Activated CD8-positive, alpha-beta memory T cell treated with anti-CD3 and anti-CD28 coated beads, Interleukin-2, amount 10 ng/mL, durations not matched to agents 7 days and 5 days (primary cell): ENCODE results near the gene RAD51B. TPM values are rescaled to one million over a fixed set of nuclear protein-coding genes. Genes with fewer than 3 reads are reported as not detected.
"Not testable (repeated sequence)": the region's sequence is repeated elsewhere in the genome, so short reads cannot be mapped to it uniquely, and the experiment has no call there.

Experiments
- ATAC-seq: fragments of 150-1000 bp; cut with Tn5 transposase; one replicate; pipeline ENCODE4 v1.10.0; 2021; ENCODE audit warnings: moderate library complexity
- CTCF ChIA-PET: fragments of 350-600 bp; sonication (Branson Sonifier 250); formaldehyde crosslinking; loops from one replicate; lab custom pipeline; 2021; ENCODE audit warnings: antibody characterized with exemption; lab: Charles Lee
- DNase-seq: peaks from one replicate; pipeline ENCODE4 v3.0.0-alpha.2; 2020
- H3K27ac Mint-ChIP-seq: one replicate; pipeline ENCODE4 v1.8.0; 2021; ENCODE audit warnings: mild to moderate bottlenecking, mixed read lengths
- H3K27me3 Mint-ChIP-seq: one replicate; pipeline ENCODE4 v1.8.0; 2021; ENCODE audit warnings: mixed read lengths
- H3K36me3 Mint-ChIP-seq: one replicate; pipeline ENCODE4 v1.8.0; 2021; ENCODE audit warnings: mild to moderate bottlenecking, mixed read lengths
- H3K4me1 Mint-ChIP-seq: one replicate; pipeline ENCODE4 v1.8.0; 2021; ENCODE audit warnings: mixed read lengths
- H3K4me3 Mint-ChIP-seq: one replicate; pipeline ENCODE4 v1.8.0; 2021; ENCODE audit warnings: mild to moderate bottlenecking, moderate library complexity, mixed read lengths
- H3K9me3 Mint-ChIP-seq: one replicate; pipeline ENCODE4 v1.8.0; 2022; ENCODE audit warnings: low read depth, mixed read lengths
- total RNA-seq, 2 experiments: library from RNA; stranded (reverse); gene quantifications; one replicate each; pipeline ENCODE4 v1.2.3, GENCODE V29; 2021

RAD51B gene
- total RNA-seq, 2 experiments from 2014 or later = 35.3 to 55.5 TPM

DNA sequence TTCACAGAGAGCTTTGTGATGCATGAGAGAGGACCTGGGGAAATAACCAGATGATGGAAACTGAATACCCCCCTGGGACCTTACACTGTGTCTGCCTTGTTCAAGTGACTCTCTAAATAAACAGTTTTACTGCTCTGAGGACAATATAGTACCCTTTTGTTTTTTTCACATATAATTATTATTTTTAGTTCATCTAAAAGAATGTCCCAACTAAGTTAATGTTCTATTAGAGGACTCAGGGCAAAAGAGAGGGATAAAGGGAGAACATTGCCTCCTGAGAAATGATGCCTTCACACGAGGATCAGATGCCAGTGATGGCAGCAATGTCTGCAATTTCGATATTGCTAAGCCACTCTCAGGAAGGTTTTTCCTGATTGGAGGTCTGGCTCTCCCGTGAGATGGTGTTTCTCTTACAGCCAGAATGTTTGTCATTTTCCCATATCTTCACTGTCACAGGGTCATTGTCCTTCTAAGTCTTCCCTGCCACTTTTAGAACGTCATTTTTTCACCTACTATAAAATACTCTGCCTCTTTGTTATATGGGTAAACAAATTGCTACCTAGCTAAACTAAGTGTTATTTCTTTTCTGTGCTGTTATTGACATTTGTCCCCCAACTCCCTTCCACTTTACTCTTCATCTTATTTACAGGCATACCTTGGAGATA, 201.6 kb downstream of the RAD51B start:
- Mint-ChIP-seq H3K36me3 (no peaks in the 10 kb centered on the region), H3K9me3 (no peaks in the 10 kb centered on the region), H3K4me3 (no peak overlapping the region), H3K27ac (no peak overlapping the region), H3K27me3 (no peaks in the 10 kb centered on the region), H3K4me1 (no peaks in the 10 kb centered on the region)
- CTCF ChIA-PET = no interaction called here
- no peak for ATAC-seq
- no peak for DNase-seq

- Mint-ChIP-seq H3K27me3 (peaks cover 2% of the 10 kb centered on the region), H3K36me3 (peaks cover 14% of the 10 kb centered on the region), H3K9me3 (peaks cover 8% of the 10 kb centered on the region), H3K27ac (no peak overlapping the region), H3K4me1 (no peaks in the 10 kb centered on the region), H3K4me3 (no peak overlapping the region)
- CTCF ChIA-PET = no interaction called here
- ATAC-seq = no peak
- no peak for DNase-seq
Measured at GRCh38 chr14:68027276-68027675, 207.7 kb downstream of the RAD51B start.

DNA sequence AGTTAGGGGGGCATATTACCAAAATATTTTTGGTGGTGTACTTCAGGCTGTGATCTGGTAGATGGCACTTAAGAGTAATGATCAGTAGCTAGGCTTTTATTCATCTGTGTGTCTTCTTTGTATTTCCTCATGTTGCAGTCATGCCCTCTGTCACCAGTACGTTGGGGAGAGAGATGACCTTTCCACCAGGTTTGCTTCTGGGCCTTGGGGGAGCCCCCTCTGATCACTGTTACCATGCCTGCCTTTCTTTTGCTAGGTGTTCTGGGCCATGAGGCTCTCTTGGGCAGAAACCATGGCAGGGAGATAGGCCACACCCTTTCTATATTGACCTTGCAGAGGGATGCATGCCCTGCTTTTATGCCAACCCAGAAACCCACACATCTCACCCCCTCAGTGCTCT, 208.5 kb downstream of the RAD51B start:
- H3K4me1 Mint-ChIP-seq = no peaks in the 10 kb centered on the region
- peaks cover 14% of the 10 kb centered on the region for H3K36me3 Mint-ChIP-seq
- ATAC-seq (no peak), DNase-seq (no peak)
- H3K9me3 Mint-ChIP-seq = peaks cover 8% of the 10 kb centered on the region
- H3K4me3 Mint-ChIP-seq = no peak overlapping the region
- no peak overlapping the region for H3K27ac Mint-ChIP-seq
- CTCF ChIA-PET = no interaction called here
- peaks cover 2% of the 10 kb centered on the region for H3K27me3 Mint-ChIP-seq

DNA sequence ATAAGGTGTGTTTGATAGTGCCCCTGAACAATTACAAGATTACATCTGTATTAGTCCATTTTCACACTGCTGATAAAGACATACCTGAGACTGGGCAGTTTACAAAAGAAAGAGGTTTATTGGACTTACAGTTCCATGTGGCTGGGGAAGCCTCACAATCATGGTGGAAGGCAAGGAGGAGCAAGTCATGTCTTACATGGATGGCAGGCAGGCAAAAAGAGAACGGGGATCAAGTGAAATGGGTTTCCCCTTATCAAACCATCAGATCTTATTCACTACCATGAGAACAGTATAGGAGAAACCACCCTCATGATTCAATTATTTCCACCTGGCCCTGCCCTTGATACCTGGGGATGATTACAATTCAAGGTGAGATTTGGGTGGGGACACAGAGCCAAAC, 211.4 kb downstream of the RAD51B start:
- H3K4me3 Mint-ChIP-seq, H3K4me1 Mint-ChIP-seq, ATAC-seq, H3K27ac Mint-ChIP-seq, DNase-seq, H3K9me3 Mint-ChIP-seq, H3K27me3 Mint-ChIP-seq: not testable (repeated sequence)
- peaks cover 14% of the 10 kb centered on the region for H3K36me3 Mint-ChIP-seq
- CTCF ChIA-PET = interaction anchor here (1.3 kb wide), 1 partner anchor 8 kb away, joined by 3 read pairs; no protein-coding TSS in a partner anchor

DNA sequence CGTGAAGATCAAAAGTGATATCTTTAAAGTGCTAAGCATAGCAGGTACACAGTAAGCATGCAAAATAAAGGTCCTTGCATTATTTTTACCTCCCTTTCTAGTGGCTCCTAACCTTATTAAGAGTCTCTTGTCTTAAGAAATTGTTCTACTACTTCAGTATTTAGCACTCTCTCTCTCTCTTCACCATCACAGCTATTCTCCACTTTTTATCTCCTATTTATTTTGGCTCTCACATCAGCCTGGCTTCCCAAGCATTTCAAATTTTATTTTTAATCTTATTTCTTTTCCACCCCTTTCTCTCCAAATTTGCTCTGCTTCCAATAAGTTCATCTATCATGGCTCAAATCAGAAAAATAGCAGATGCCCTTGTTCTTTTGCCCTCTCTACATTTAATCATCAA, 212.6 kb downstream of the RAD51B start:
- no peak for DNase-seq
- Mint-ChIP-seq H3K27ac (no peak overlapping the region), H3K27me3 (peaks cover under 1% of the 10 kb centered on the region), H3K4me3 (no peak overlapping the region), H3K4me1 (no peaks in the 10 kb centered on the region), H3K9me3 (peaks cover 6% of the 10 kb centered on the region), H3K36me3 (peaks cover 12% of the 10 kb centered on the region)
- CTCF ChIA-PET = no interaction called here
- no peak for ATAC-seq

DNA sequence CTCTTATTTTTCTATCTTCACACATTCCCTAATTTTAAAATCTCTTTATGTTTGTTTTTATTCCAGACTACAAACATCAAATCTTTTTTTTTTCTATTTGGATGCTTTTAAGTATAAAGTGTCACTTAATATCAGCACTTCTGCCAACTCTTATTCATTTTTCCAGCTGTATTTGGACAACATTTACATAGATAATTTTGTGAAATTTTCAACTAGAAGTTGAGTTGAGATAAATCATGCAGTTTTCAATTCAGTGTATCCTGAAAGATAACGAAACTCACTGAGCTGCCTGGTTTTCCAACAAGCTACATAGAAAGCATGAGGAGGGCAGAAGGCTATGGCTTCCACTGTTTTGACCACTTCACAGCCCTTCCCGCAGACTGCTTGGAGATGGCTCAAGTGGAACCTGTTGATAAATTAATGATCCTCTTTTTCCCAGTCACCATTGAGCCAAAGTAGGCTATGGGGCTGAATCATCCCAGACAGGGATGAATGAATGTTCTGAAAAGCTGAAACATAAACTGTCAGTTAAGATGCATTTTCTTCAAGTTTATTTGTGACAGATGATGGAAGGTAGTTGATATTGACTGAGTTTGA, 213.9 kb downstream of the RAD51B start:
- Mint-ChIP-seq H3K27me3 (no peaks in the 10 kb centered on the region), H3K27ac (no peak overlapping the region), H3K36me3 (peaks cover 8% of the 10 kb centered on the region), H3K9me3 (peaks cover 5% of the 10 kb centered on the region), H3K4me3 (no peak overlapping the region), H3K4me1 (no peaks in the 10 kb centered on the region)
- CTCF ChIA-PET = interaction anchor here (0.7 kb wide), 1 partner anchor 191 kb away, joined by 3 read pairs; no protein-coding TSS in a partner anchor
- DNase-seq = no peak
- ATAC-seq = no peak

GRCh38 chr14:68034896-68035295, 215.3 kb downstream of the RAD51B start:
- H3K4me3 Mint-ChIP-seq = no peak overlapping the region
- CTCF ChIA-PET = no interaction called here
- no peak for ATAC-seq
- no peaks in the 10 kb centered on the region for H3K9me3 Mint-ChIP-seq
- H3K36me3 Mint-ChIP-seq = peaks cover 8% of the 10 kb centered on the region
- no peaks in the 10 kb centered on the region for H3K4me1 Mint-ChIP-seq
- H3K27ac Mint-ChIP-seq = no peak overlapping the region
- no peaks in the 10 kb centered on the region for H3K27me3 Mint-ChIP-seq
- no peak for DNase-seq

- CTCF ChIA-PET = no interaction called here
- no peak overlapping the region for H3K27ac Mint-ChIP-seq
- DNase-seq (no peak), ATAC-seq (no peak)
- H3K4me1 Mint-ChIP-seq = no peaks in the 10 kb centered on the region
- no peak overlapping the region for H3K4me3 Mint-ChIP-seq
- H3K9me3 Mint-ChIP-seq = no peaks in the 10 kb centered on the region
- H3K27me3 Mint-ChIP-seq = no peaks in the 10 kb centered on the region
- H3K36me3 Mint-ChIP-seq = peaks cover 4% of the 10 kb centered on the region
Measured at GRCh38 chr14:68036202-68036601, 216.6 kb downstream of the RAD51B start.

DNA sequence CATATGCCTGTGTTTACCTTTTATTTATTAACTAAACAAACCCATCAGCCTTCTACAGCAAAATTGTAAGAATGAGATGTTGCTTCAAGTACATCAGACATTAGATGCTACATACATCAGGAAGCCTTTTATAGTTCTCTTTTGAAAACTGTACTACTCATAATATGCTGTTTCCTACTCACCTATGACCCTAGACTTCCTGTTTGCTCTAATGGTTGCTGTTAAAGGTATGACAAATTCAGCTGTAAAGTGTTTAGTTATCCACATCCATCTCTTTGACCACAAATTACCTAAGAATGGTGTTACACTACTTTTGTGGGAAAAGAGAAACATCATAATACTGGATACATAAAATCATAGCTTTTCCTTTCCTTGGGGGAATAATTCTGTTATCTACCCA, 220.0 kb downstream of the RAD51B start:
- peaks cover under 1% of the 10 kb centered on the region for H3K36me3 Mint-ChIP-seq
- no peak for ATAC-seq

DNA sequence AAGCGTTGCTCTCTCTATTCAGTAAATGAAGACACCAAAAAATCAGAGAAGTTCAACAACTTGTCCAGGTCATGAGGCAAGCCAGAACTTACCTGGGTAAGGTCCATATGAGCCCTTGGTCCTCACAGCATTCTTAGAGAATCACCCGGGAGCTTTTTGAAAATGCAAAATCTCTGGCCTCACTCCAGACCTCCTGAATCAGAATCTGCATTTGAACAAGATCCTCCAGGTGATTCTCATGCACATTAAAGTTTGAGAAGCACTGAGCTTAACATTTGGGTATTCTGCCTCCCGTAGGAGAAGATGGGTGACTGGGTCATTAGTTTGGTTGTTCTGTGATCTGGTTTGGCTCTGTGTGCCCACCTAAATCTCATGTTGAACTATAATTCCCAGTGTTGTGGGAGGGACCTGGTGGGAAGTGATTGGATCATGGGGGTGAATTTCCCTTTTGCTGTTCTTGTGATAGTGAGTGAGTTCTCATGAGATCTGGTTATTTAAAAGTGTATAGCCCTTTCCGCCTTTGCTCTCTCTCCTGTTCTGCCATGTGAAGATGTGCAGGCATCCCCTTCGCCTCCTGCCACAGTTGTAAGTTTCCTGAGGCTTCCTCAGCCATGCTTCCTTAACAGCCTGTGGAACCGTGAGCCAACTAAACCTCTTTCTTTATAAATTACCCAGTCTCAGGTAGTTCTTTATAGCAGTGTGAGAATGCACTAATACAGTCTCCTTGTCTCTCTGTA, 221.2 kb downstream of the RAD51B start:
- Mint-ChIP-seq H3K4me1 (no peaks in the 10 kb centered on the region), H3K4me3 (no peak overlapping the region), H3K36me3 (peaks cover 2% of the 10 kb centered on the region), H3K27me3 (no peaks in the 10 kb centered on the region), H3K27ac (no peak overlapping the region), H3K9me3 (no peaks in the 10 kb centered on the region)
- CTCF ChIA-PET = no interaction called here
- ATAC-seq (no peak), DNase-seq (no peak)

More for the DNA sequence above, 220.0 kb downstream of the RAD51B start:
- Mint-ChIP-seq H3K9me3 (no peaks in the 10 kb centered on the region), H3K27ac (no peak overlapping the region), H3K27me3 (no peaks in the 10 kb centered on the region), H3K4me3 (no peak overlapping the region), H3K4me1 (no peaks in the 10 kb centered on the region)
- CTCF ChIA-PET = interaction anchor here (1.2 kb wide), 1 partner anchor 9 kb away, joined by 3 read pairs; no protein-coding TSS in a partner anchor
- DNase-seq = no peak

DNA sequence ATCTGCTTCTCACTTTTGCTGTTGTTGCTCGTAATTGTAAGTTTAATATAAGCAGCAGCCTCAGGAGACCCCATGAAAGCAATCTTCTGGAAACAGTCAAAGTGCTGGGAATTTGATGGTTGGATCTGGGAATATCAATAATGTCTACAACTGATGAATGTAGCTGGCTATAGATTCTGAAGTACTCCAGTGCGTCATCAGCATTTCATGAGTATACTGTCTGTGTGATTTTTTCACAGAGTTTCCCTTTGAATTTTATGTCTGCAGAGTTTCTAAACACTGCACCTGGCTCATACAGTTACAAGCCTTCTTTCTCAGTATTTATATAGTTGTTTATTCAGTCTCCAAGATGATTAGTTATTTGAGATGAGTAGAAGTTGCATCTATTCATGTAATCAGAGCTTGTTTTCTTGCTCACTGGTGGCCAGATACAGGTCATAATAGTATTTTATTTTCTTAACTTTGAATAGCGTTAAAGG, 222.3 kb downstream of the RAD51B start:
- Mint-ChIP-seq H3K36me3 (peaks cover 2% of the 10 kb centered on the region), H3K27ac (no peak overlapping the region), H3K9me3 (no peaks in the 10 kb centered on the region), H3K27me3 (no peaks in the 10 kb centered on the region), H3K4me1 (no peaks in the 10 kb centered on the region), H3K4me3 (no peak overlapping the region)
- DNase-seq (no peak), ATAC-seq (no peak)
- CTCF ChIA-PET = no interaction called here

DNA sequence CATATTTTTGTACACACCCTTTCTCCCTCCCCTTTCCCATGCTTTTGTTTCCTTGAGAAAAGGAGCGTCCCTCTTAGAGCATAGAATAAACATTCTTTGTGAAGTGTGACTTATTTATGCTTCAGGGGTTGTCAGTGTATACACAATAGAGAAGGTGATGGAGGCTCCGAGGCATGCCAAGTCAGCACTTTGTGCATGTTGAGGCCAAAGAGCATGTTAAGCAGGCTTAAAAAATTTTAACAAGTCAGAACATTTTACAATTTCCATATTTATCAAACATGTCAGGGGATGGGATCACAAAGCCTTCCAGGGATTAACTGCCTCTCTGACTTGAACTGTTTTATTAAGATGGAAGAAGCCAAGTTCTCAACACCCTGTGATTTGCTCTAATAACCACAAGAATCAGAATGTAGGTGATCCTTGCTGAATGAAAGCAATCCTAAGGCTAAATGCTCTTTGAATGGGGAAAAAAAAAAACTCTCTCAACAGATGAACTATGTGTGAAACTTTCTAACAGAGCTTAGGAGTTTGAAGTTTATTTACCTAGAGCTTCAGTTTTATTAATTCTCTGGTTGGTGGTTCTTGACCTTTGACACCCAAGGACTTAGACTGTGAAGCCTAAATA, 223.1 kb downstream of the RAD51B start:
- Mint-ChIP-seq H3K4me3 (no peak overlapping the region), H3K27ac (no peak overlapping the region), H3K27me3 (no peaks in the 10 kb centered on the region), H3K9me3 (no peaks in the 10 kb centered on the region), H3K4me1 (no peaks in the 10 kb centered on the region), H3K36me3 (peaks cover 2% of the 10 kb centered on the region)
- DNase-seq = no peak
- no peak for ATAC-seq
- CTCF ChIA-PET = no interaction called here

GRCh38 chr14:68043752-68044151, 224.2 kb downstream of the RAD51B start:
- H3K27me3 Mint-ChIP-seq = no peaks in the 10 kb centered on the region
- no peak for ATAC-seq

More at GRCh38 chr14:68043752-68044151, 224.2 kb downstream of the RAD51B start:
- CTCF ChIA-PET = no interaction called here
- Mint-ChIP-seq H3K27ac (no peak overlapping the region), H3K4me1 (no peaks in the 10 kb centered on the region), H3K9me3 (no peaks in the 10 kb centered on the region), H3K36me3 (peaks cover 2% of the 10 kb centered on the region), H3K4me3 (no peak overlapping the region)
- DNase-seq = no peak
